GM19238 (cell line): ENCODE data around the gene NRARP.
A peak's percentile ranks its signal among the peaks of the same experiment; 100 is the strongest.
"Not testable (repeated sequence)": the region's sequence is repeated elsewhere in the genome, so short reads cannot be mapped to it uniquely, and the experiment has no call there.

Experiments used
- DNase-seq: peaks from one replicate; pipeline ENCODE4 v3.0.0; 2011; ENCODE audit warnings: low spot score; ENCODE audit not compliant: insufficient read length

NRARP gene

GRCh38 chr9:137302118-137302448, at the start of gene NRARP:
Gene NRARP (minus strand): TSS chr9:137302271. CDS start chr9:137301928, 343 bp downstream.
- peak; percentile 97 for DNase-seq

- no peak for DNase-seq
These were observed 48.9 kb upstream of the NRARP start for GRCh38 chr9:137350696-137351584.

GRCh38 chr9:137349471-137350033, 47.5 kb upstream of the NRARP start:
- DNase-seq: no peak

- DNase-seq: no peak
These were observed 46.8 kb upstream of the NRARP start for GRCh38 chr9:137348769-137349470.

GRCh38 chr9:137347928-137348327, 45.9 kb upstream of the NRARP start:
- DNase-seq: no peak

GRCh38 chr9:137342482-137342881, 40.4 kb upstream of the NRARP start:
- DNase-seq: no peak

- DNase-seq: no peak
These were observed 39.2 kb upstream of the NRARP start for GRCh38 chr9:137341227-137341626.

GRCh38 chr9:137339908-137340462, 37.9 kb upstream of the NRARP start:
- not testable (repeated sequence) for DNase-seq

GRCh38 chr9:137339045-137339907, 37.2 kb upstream of the NRARP start:
- no peak for DNase-seq

GRCh38 chr9:137336735-137337134, 34.7 kb upstream of the NRARP start:
- DNase-seq: no peak

GRCh38 chr9:137333016-137333671, 31.1 kb upstream of the NRARP start:
- DNase-seq: no peak

GRCh38 chr9:137331929-137332328, 29.9 kb upstream of the NRARP start:
- DNase-seq: no peak

GRCh38 chr9:137330689-137331088, 28.6 kb upstream of the NRARP start:
- DNase-seq: no peak

- not testable (repeated sequence) for DNase-seq
These were observed 27.5 kb upstream of the NRARP start for GRCh38 chr9:137329590-137329989.

- DNase-seq: not testable (repeated sequence)
These were observed 25.8 kb upstream of the NRARP start for GRCh38 chr9:137327641-137328550.

- DNase-seq: no peak
These were observed 24.5 kb upstream of the NRARP start for GRCh38 chr9:137326445-137327065.

GRCh38 chr9:137325799-137326198, 23.7 kb upstream of the NRARP start:
- DNase-seq: no peak

- DNase-seq: no peak
These were observed 23.1 kb upstream of the NRARP start for GRCh38 chr9:137325124-137325523.
